Urothelium cell line (cell line): ENCODE results near the gene PRRX1.

Source experiments
- DNase-seq: peaks from one replicate; pipeline ENCODE4 v3.0.0; 2011; ENCODE audit warnings: low spot score, mixed read lengths
- FAIRE-seq: peaks from 2 replicates; lab custom pipeline; 2011; peaks lifted over from hg19 to GRCh38; lab: Jason Lieb, UNC

Gene PRRX1

DNA sequence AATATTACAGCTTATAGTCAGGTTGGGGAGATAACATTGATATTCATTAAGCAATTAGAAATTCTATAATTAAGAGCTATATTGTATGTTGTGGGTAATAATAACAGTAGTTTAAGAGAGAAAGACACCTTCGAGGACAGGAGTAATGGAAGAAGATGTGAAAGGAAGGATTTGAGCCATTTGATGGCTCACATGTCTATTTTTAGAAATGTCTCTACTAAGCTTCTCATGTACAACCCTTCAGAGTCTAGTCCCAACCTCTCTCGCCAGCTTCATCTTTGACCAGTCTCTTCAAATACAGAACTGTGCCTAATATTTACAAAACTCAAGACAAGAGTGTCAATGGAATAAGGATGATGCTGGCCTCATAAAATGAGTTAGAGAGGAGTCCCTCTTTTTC, 95.1 kb downstream of the PRRX1 start:
- DNase-seq (no peak), FAIRE-seq (no peak)

DNA sequence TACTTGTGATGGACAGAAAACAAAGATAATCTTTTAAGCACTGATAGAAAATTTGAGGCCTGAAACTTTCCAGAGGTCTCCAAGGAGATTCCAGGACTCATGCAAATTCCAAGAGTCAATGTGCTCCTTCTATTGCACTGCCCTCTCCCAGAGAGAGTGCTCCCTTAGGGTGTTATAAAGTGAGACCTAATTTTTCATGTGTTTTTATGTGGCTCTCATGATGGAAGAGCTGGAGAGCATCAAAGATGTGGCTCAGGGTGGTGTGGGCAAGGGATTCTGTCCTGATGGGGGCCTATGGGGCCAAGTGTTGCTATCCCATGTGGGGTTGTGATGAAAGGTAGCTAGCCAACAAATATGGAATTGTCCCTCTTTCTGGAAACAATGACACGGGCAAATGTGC, 101.3 kb downstream of the PRRX1 start:
- DNase-seq (no peak), FAIRE-seq (no peak)

DNA sequence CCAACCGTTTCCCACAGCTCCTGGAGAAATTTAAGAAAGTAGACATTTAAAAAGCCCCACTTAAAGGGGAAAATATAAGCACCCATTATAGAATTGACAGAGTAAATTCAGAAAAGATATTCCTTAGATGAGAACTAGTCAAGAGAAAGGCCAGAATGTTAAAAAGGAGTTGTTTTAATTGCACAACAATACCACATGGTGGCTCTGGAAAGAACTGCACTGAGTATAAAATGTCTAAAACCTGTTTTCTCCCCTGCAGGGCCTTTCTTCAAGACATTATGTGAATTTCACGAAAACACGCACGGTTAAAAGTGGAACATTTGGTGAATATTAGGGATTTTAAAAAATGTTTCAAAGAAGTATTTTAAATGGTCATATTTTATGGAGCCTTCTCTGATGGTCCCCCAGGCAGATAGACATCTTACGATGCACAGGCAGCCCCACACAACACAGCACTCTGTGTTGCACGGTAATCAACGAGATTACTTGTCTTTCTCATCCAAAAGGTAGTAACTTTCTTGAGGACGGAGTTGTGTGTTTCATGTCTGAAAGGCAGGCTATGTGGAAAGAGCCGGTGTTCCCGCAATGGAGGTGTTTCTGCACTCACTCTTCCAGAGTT, 101.9 kb downstream of the PRRX1 start:
- FAIRE-seq (no peak), DNase-seq (peak; percentile 9)

DNA sequence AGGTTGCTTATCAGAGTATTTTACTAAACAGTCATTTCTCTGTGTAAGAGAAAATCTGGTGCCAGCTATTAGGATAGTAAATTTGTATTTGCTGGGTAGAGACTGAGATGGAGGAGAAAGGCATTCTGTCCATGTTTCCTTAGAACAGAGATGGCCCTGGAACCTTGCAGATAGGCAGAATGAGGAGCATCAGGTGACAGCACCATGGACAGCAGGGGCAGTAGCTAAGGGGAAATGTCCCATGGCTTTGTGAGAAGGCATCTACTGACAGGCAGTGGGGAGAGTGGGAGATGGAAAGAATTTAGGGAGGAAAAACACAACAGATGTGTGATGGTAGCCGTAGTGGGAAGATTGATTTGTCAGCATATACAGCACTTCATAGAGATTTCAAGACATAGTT, 105.0 kb downstream of the PRRX1 start:
- no peak for FAIRE-seq
- no peak for DNase-seq

DNA sequence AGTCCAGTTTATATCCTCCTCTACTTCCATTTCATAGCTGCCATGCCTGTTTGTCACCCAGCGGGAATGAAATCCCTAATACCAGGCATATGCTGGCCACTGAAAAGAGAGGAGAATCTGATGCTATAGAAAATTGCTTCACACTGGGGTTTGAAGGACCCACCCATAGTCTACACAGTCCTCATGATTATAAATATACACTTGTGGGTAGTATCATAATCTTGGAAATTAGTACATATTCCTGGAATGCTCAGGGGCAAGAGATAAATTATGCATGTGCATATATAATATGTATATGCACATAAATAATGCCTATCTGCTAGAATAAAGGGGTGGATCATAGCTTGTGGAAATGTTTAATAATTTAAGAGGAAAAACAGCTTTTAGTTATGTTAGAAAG, 105.8 kb downstream of the PRRX1 start:
- FAIRE-seq (no peak), DNase-seq (no peak)

DNA sequence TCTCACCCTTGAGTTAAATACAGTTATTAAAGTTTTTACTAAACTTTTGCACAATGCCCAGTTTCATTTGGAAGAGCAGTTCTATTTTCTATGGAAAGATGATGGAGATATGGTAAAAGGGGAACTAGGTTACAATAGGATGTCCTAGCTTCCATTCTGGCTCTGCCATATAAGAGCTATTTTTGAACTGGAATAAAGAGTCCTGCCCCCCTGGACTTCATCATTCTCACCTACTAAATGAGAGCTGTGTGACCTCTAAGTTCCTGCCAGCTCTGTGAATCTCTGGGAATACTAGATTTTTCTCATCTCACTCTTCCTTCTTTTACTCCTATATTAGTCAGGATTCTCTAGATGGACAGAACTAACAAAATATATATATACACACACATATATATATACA, 106.3 kb downstream of the PRRX1 start:
- FAIRE-seq (no peak), DNase-seq (no peak)

DNA sequence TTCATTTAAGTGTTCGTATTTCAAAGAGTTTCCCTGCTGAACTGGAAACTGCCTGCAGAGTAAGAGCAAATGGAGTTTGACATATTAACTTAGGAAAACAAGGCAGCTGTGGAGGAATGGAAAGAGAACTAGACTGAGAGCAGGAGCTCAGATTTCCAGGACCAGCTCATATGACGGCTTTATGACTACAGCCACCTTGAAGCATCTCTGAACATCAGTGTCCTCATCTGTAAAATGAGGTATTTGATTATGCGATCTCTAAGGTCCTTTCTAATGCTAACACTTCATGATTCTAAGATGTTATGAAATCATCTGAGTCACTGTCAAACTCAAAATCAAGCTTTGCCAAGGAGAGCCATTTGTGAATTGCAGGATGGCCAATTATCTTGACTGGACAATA, 112.3 kb downstream of the PRRX1 start:
- no peak for FAIRE-seq

DNA sequence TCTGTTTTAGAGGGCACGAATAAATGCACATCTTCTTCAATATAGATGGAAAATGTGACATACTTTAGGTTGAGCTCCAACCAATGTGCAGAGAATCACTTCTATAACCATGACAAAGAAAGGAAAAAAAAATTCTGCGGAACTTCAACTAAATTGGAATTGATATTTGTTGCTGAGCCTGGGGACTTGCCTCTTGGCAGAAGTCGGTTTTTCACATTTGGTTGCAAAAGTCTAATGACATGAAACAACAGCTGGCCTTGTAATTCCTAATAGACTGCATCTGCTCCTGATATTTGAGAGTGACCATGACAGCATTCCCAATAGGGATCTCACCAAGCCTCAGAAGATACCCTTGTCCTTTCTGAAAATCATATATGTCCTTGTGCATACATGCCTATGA, 112.8 kb downstream of the PRRX1 start:
- DNase-seq (no peak), FAIRE-seq (no peak)

More for the DNA sequence above, 112.3 kb downstream of the PRRX1 start:
- DNase-seq: no peak
